MM.1S (cell line): ENCODE measurements around the gene CREB3L1.

Experiments
- CTCF ChIP-seq: fragments of 300-600 bp; sonication (generic); IDR thresholded peaks from 2 replicates; pipeline ENCODE4 v1.5.1; 2016; ENCODE audit warnings: antibody characterized with exemption, low read length, mixed read lengths
- EZH2 ChIP-seq: fragments of 300-600 bp; sonication (generic); optimal IDR thresholded peaks from 2 replicates; pipeline ENCODE3; 2017; ENCODE audit warnings: low read depth, mild to moderate bottlenecking, antibody characterized with exemption, low read length, mixed read lengths
- EZH2phosphoT487 ChIP-seq: fragments of 300-600 bp; sonication (generic); IDR thresholded peaks from 2 replicates; pipeline ENCODE4 v1.6.1; 2018; ENCODE audit warnings: antibody characterized with exemption, low read length

- no peak for TF ChIP-seq CTCF
- TF ChIP-seq EZH2phosphoT487 = no peak
- no peak for TF ChIP-seq EZH2
Measured at GRCh38 chr11:46273511-46274205, 3.8 kb upstream of the CREB3L1 start.
